Nephron (organoid): ENCODE results near the gene POLR2H.

Source experiments
- H3K27ac Mint-ChIP-seq, 3 experiments: 2 replicates each; pipeline ENCODE4 v1.8.0; 2020; ENCODE audit warnings: mixed read lengths in 3 of 3, mild to moderate bottlenecking in 2 of 3, moderate library complexity in 1 of 3
- H3K27me3 Mint-ChIP-seq: 2 replicates; pipeline ENCODE4 v1.8.0; 2021; ENCODE audit warnings: low read depth, mild to moderate bottlenecking, moderate library complexity, mixed read lengths
- H3K36me3 Mint-ChIP-seq: 2 replicates; pipeline ENCODE4 v1.8.0; 2020; ENCODE audit warnings: low read depth, mixed read lengths
- H3K4me1 Mint-ChIP-seq: 2 replicates; pipeline ENCODE4 v1.8.0; 2020; ENCODE audit warnings: mixed read lengths
- H3K4me3 Mint-ChIP-seq, 3 experiments: 2 replicates each; pipeline ENCODE4 v1.8.0; 2020; ENCODE audit warnings: mild to moderate bottlenecking in 3 of 3, mixed read lengths in 3 of 3, moderate library complexity in 2 of 3
- H3K9me3 Mint-ChIP-seq: 2 replicates; pipeline ENCODE4 v1.8.0; 2020; ENCODE audit warnings: mixed read lengths
- CTCF ChIP-seq, 3 experiments: fragments of 200-600 bp; sonication (generic); IDR thresholded peaks; one replicate each; pipeline ENCODE4 v1.5.0; 2021; ENCODE audit warnings: antibody characterized with exemption in 3 of 3; ENCODE audit not compliant: unreplicated experiment in 3 of 3

The POLR2H gene

GRCh38 chr3:184325269-184325668 lies 36.2 kb upstream of the POLR2H start:
- Mint-ChIP-seq H3K9me3 (no peaks in the 10 kb centered on the region), H3K27me3 (no peaks in the 10 kb centered on the region), H3K27ac (no peak overlapping the region), H3K36me3 (peaks cover 93% of the 10 kb centered on the region), H3K4me3 (no peak overlapping the region), H3K4me1 (no peaks in the 10 kb centered on the region)
- no peak for TF ChIP-seq CTCF (IDR thresholded peaks at IDR 0.05; ENCODE audit: unreplicated experiment in 3 of 3)

- Mint-ChIP-seq H3K9me3 (no peaks in the 10 kb centered on the region), H3K27me3 (no peaks in the 10 kb centered on the region), H3K4me3 (no peak overlapping the region), H3K36me3 (peaks cover 90% of the 10 kb centered on the region), H3K27ac (no peak overlapping the region), H3K4me1 (no peaks in the 10 kb centered on the region)
- TF ChIP-seq CTCF (IDR thresholded peaks at IDR 0.05; ENCODE audit: unreplicated experiment in 3 of 3), result no peak
Measured at GRCh38 chr3:184325715-184326369, 35.7 kb upstream of the POLR2H start.

GRCh38 chr3:184327171-184327570 lies 34.3 kb upstream of the POLR2H start:
- H3K27ac Mint-ChIP-seq, result no peak overlapping the region
- no peaks in the 10 kb centered on the region for H3K9me3 Mint-ChIP-seq
- H3K36me3 Mint-ChIP-seq, result peaks cover 90% of the 10 kb centered on the region
- no peak overlapping the region for H3K4me3 Mint-ChIP-seq
- H3K27me3 Mint-ChIP-seq, result no peaks in the 10 kb centered on the region
- no peak for TF ChIP-seq CTCF (IDR thresholded peaks at IDR 0.05; ENCODE audit: unreplicated experiment in 3 of 3)
- H3K4me1 Mint-ChIP-seq, result no peaks in the 10 kb centered on the region

- Mint-ChIP-seq H3K27me3 (no peaks in the 10 kb centered on the region), H3K36me3 (peaks cover 89% of the 10 kb centered on the region), H3K4me1 (no peaks in the 10 kb centered on the region), H3K27ac (no peak overlapping the region), H3K4me3 (no peak overlapping the region), H3K9me3 (no peaks in the 10 kb centered on the region)
- TF ChIP-seq CTCF (IDR thresholded peaks at IDR 0.05; ENCODE audit: unreplicated experiment in 3 of 3), result no peak
Measured at GRCh38 chr3:184328516-184328915, 33.0 kb upstream of the POLR2H start.

GRCh38 chr3:184332370-184333090 lies 29.0 kb upstream of the POLR2H start:
- Mint-ChIP-seq H3K4me3 (peak overlapping the region in 2 of 3 experiments; percentile 4), H3K9me3 (no peaks in the 10 kb centered on the region), H3K27me3 (no peaks in the 10 kb centered on the region), H3K27ac (peak overlapping the region; percentile 0 to 58 (median 15)), H3K36me3 (peaks cover 58% of the 10 kb centered on the region), H3K4me1 (peaks cover 10% of the 10 kb centered on the region)
- no peak for TF ChIP-seq CTCF (IDR thresholded peaks at IDR 0.05; ENCODE audit: unreplicated experiment in 3 of 3)
